ENCODE measurements around the gene KLHL13. TPM values are rescaled to one million over a fixed set of nuclear protein-coding genes. Genes with fewer than 3 reads are reported as not detected.

KLHL13 gene
- total RNA-seq, 1 donor from 2014 or later: 5.6 TPM

GRCh38 chrX:117895418-117895817, 221.2 kb downstream of the KLHL13 start:
- Mint-ChIP-seq H3K9me3 (ENCODE audit: unreplicated experiment) (no peaks in the 10 kb centered on the region), H3K4me1 (ENCODE audit: low read depth, unreplicated experiment) (no peaks in the 10 kb centered on the region), H3K27me3 (ENCODE audit: low read depth, unreplicated experiment) (no peaks in the 10 kb centered on the region), H3K4me3 (ENCODE audit: unreplicated experiment) (no peak overlapping the region), H3K36me3 (ENCODE audit: low read depth, unreplicated experiment) (no peaks in the 10 kb centered on the region), H3K27ac (ENCODE audit: unreplicated experiment) (no peak overlapping the region)
- no peaks in the 10 kb centered on the region for H3K27me3 ChIP-seq (ENCODE audit: insufficient read depth, low read length)
- H3K9ac ChIP-seq (ENCODE audit: low read length): no peak overlapping the region
- H2AFZ ChIP-seq (ENCODE audit: low read depth, low read length): no peak overlapping the region
- H4K20me1 ChIP-seq (ENCODE audit: insufficient read depth, low read length): no peaks in the 10 kb centered on the region
- FAIRE-seq (no peak), DNase-seq (ENCODE audit: low read depth) (peak; percentile 53)
- H3K27ac ChIP-seq (ENCODE audit: low read depth, low read length): no peak overlapping the region
- no peaks in the 10 kb centered on the region for H3K9me3 ChIP-seq (ENCODE audit: insufficient read depth, low read depth, low read length)
- H3K36me3 ChIP-seq (ENCODE audit: insufficient read depth, low read length): no peaks in the 10 kb centered on the region
- no peaks in the 10 kb centered on the region for H3K79me2 ChIP-seq (ENCODE audit: insufficient read depth, low read length)
- no peak overlapping the region for H3K4me3 ChIP-seq (ENCODE audit: insufficient read depth, low read depth, low read length)
- H3K4me1 ChIP-seq (ENCODE audit: insufficient read depth, low read length): no peaks in the 10 kb centered on the region
- H3K4me2 ChIP-seq (ENCODE audit: low read length): no peak overlapping the region
- no peak for TF ChIP-seq EZH2 (IDR thresholded peaks at IDR 0.05; ENCODE audit: insufficient read depth, low read length)
- TF ChIP-seq CTCF (IDR thresholded peaks at IDR 0.05; ENCODE audit: insufficient read depth, low read depth, low read length): no peak

GRCh38 chrX:117892469-117892868, 224.1 kb downstream of the KLHL13 start:
- no peak overlapping the region for H3K4me3 ChIP-seq (ENCODE audit: insufficient read depth, low read depth, low read length)
- no peaks in the 10 kb centered on the region for H3K4me1 ChIP-seq (ENCODE audit: insufficient read depth, low read length)
- H2AFZ ChIP-seq (ENCODE audit: low read depth, low read length): no peak overlapping the region
- no peak overlapping the region for H3K27ac Mint-ChIP-seq (ENCODE audit: unreplicated experiment)
- H3K79me2 ChIP-seq (ENCODE audit: insufficient read depth, low read length): no peaks in the 10 kb centered on the region
- H4K20me1 ChIP-seq (ENCODE audit: insufficient read depth, low read length): no peaks in the 10 kb centered on the region
- H3K4me3 Mint-ChIP-seq (ENCODE audit: unreplicated experiment): no peak overlapping the region
- H3K27me3 ChIP-seq (ENCODE audit: insufficient read depth, low read length): no peaks in the 10 kb centered on the region
- no peaks in the 10 kb centered on the region for H3K4me1 Mint-ChIP-seq (ENCODE audit: low read depth, unreplicated experiment)
- H3K9me3 ChIP-seq (ENCODE audit: insufficient read depth, low read depth, low read length): no peaks in the 10 kb centered on the region
- H3K27ac ChIP-seq (ENCODE audit: low read depth, low read length): no peak overlapping the region
- no peaks in the 10 kb centered on the region for H3K27me3 Mint-ChIP-seq (ENCODE audit: low read depth, unreplicated experiment)
- no peaks in the 10 kb centered on the region for H3K9me3 Mint-ChIP-seq (ENCODE audit: unreplicated experiment)
- H3K4me2 ChIP-seq (ENCODE audit: low read length): no peak overlapping the region
- H3K36me3 Mint-ChIP-seq (ENCODE audit: low read depth, unreplicated experiment): no peaks in the 10 kb centered on the region
- no peak overlapping the region for H3K9ac ChIP-seq (ENCODE audit: low read length)
- no peaks in the 10 kb centered on the region for H3K36me3 ChIP-seq (ENCODE audit: insufficient read depth, low read length)
- TF ChIP-seq CTCF (IDR thresholded peaks at IDR 0.05; ENCODE audit: insufficient read depth, low read depth, low read length) (no peak), EZH2 (IDR thresholded peaks at IDR 0.05; ENCODE audit: insufficient read depth, low read length) (no peak)
- FAIRE-seq: no peak
- DNase-seq (ENCODE audit: low read depth): no peak

GRCh38 chrX:117871796-117872195, 244.8 kb downstream of the KLHL13 start:
- DNase-seq (ENCODE audit: low read depth): no peak
- no peak overlapping the region for H3K27ac ChIP-seq (ENCODE audit: low read depth, low read length)
- H3K4me3 ChIP-seq (ENCODE audit: insufficient read depth, low read depth, low read length): no peak overlapping the region
- no peak for FAIRE-seq
- Mint-ChIP-seq H3K27me3 (ENCODE audit: low read depth, unreplicated experiment) (no peaks in the 10 kb centered on the region), H3K36me3 (ENCODE audit: low read depth, unreplicated experiment) (no peaks in the 10 kb centered on the region), H3K4me3 (ENCODE audit: unreplicated experiment) (no peak overlapping the region), H3K4me1 (ENCODE audit: low read depth, unreplicated experiment) (no peaks in the 10 kb centered on the region), H3K9me3 (ENCODE audit: unreplicated experiment) (no peaks in the 10 kb centered on the region), H3K27ac (ENCODE audit: unreplicated experiment) (no peak overlapping the region)
- H3K9ac ChIP-seq (ENCODE audit: low read length): no peak overlapping the region
- TF ChIP-seq EZH2 (IDR thresholded peaks at IDR 0.05; ENCODE audit: insufficient read depth, low read length) (no peak), CTCF (IDR thresholded peaks at IDR 0.05; ENCODE audit: insufficient read depth, low read depth, low read length) (no peak)
- H3K9me3 ChIP-seq (ENCODE audit: insufficient read depth, low read depth, low read length): no peaks in the 10 kb centered on the region
- no peaks in the 10 kb centered on the region for H3K36me3 ChIP-seq (ENCODE audit: insufficient read depth, low read length)
- H3K27me3 ChIP-seq (ENCODE audit: insufficient read depth, low read length): no peaks in the 10 kb centered on the region
- H3K79me2 ChIP-seq (ENCODE audit: insufficient read depth, low read length): no peaks in the 10 kb centered on the region
- no peak overlapping the region for H3K4me2 ChIP-seq (ENCODE audit: low read length)
- no peaks in the 10 kb centered on the region for H3K4me1 ChIP-seq (ENCODE audit: insufficient read depth, low read length)
- no peaks in the 10 kb centered on the region for H4K20me1 ChIP-seq (ENCODE audit: insufficient read depth, low read length)
- no peak overlapping the region for H2AFZ ChIP-seq (ENCODE audit: low read depth, low read length)
